ENCODE data around the gene C1orf21.

The C1orf21 gene

GRCh38 chr1:184634296-184634695 lies 247.5 kb downstream of the C1orf21 start:
- DNase-seq: no peak

DNA sequence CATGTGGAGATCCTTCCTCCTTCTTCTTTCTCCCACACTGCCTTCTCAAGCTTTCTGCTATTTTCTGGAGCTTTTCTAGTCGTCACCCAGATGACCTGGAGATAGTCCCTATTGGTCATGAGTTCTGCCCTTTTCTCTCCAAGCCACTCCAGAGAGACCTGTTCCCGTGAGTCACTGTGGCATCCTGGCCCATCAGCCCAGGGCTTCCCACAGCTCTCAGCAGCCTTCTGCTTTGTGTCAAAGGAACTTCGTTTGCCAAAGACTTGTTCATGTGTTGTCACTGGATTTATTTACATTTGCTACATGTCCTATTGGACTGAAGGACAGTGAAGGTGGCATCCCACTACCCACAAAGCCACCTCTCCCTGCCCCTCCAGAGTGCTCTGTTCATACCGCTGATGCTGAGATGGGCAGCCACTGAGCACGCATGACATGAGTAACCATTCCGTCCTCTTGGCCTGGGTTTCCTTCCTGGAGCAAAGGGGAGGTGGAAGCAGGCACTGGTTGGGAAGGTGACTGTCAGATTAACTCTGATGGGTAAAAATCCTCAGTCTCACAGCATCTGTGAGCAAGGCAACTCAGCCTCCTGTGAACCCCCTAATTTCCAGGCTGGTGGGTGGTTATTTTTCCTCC lies 248.6 kb downstream of the C1orf21 start:
- no peak for DNase-seq

- DNase-seq: no peak
Observed at GRCh38 chr1:184635980-184636431, 249.2 kb downstream of the C1orf21 start.

GRCh38 chr1:184637664-184638240 lies 250.9 kb downstream of the C1orf21 start:
- DNase-seq: no peak

GRCh38 chr1:184639205-184639604 lies 252.4 kb downstream of the C1orf21 start:
- DNase-seq: no peak

GRCh38 chr1:184640505-184640904 lies 253.7 kb downstream of the C1orf21 start:
- no peak for DNase-seq

- DNase-seq: no peak
Observed at GRCh38 chr1:184641894-184642293, 255.1 kb downstream of the C1orf21 start.

DNA sequence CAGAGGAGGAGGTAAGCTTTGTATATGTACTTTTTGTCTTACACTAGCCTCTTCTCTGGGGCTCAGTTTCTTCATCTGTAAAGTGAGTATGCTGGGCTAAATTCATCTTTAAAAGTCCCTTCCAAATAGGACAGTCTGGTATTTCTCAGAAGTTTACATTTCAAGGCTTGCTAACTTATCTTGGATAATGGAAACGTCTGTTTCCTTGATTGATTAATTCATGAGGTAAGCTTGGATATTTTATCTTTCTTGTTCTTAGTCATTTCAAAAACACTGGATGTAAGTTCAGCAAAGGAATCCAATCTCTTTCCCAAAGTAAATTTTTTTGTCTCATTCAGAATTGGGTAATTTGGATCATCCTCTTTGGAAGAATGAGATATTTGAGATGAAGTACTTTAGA lies 256.8 kb downstream of the C1orf21 start:
- DNase-seq: no peak

DNA sequence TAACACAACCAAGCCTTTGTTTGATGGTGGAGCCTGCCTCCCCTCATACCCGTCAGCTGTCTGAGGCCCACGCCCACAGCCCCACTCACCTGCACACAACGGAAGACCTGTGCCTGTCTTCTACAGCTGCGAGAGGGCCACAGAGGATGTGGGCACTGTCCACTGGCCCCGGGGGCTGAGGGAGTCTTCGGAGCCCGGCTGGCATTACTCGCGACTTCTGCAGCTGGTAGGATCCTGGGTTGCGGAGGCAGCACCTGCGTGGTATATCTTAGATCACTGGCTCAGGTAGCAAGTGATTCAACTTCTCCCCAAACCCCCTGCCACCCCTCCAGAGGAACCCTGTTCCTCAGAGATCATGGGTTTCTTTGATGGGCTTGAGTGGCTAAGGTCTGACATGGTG lies 257.9 kb downstream of the C1orf21 start:
- DNase-seq: no peak

GRCh38 chr1:184646178-184646701 lies 259.4 kb downstream of the C1orf21 start:
- no peak for DNase-seq

DNA sequence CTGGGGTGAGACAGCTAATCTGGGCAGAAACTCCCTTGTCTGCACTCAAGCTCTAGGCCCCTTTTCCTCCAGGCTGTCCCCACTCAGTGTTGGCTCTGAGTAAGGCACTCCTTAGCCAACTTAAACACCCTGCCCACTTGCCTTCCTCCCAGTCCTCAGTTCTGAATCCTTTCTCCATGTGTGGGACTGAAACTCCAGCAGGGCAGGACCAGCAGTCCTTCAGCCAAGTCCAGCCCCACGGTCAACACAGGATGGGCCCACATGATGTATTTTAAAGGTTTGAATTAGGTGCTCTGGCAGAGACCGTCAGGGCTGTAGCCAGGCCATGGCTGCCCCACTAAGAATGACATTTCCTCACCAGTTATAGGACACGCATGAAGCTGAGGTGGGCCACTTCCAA lies 260.0 kb downstream of the C1orf21 start:
- no peak for DNase-seq

GRCh38 chr1:184647471-184647870 lies 260.6 kb downstream of the C1orf21 start:
- no peak for DNase-seq

- DNase-seq: no peak
Observed at GRCh38 chr1:184648160-184648855, 261.5 kb downstream of the C1orf21 start.

DNA sequence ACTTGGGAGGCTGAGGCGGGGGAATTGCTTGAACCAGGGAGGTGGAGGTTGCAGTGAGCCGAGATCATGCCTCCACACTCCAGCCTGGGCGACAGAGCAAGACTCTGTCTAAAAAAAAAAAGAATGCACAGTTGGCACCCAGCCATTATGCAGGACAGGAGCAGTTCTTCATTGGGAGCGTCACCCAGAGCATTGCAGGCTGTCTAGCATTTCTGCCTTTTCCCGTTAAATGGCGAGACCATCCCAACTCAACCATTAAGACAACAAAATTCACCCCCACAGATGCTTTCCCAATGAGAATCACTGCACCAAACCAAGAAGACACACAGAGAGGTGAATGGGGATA lies 262.0 kb downstream of the C1orf21 start:
- no peak for DNase-seq

GRCh38 chr1:184649451-184649888 lies 262.6 kb downstream of the C1orf21 start:
- DNase-seq: no peak

DNA sequence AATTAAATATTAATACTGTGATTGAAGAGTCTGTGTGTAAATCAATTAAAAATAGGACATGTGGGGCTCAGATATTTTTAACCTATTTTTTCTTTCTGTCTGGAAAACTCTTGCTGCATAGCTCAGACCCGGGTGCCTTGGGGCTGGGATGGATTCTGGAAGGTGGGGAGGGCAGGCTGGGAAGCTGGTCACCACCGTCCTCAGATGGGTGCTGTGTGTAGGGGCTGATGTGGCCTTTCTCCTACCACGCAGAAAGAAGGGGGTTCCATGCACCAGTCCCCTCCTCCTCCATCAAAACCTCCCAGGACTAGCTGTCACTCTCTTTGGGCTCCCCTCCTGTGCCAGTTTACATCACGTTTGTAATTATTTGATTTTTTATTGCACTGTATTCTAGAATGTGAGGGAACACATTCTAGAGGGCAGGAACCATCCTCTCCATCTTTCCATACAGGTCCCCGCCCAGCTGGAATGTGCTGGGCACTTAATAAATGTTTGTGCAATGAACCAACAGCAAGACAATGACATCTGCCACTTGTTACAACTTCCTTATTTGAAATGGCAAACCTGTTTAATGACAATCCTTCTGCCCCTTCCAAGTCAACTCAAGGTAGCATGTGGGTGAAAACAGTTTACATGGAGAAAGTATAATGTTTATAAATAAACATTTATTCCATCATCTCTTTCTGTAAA lies 263.5 kb downstream of the C1orf21 start:
- DNase-seq: no peak

DNA sequence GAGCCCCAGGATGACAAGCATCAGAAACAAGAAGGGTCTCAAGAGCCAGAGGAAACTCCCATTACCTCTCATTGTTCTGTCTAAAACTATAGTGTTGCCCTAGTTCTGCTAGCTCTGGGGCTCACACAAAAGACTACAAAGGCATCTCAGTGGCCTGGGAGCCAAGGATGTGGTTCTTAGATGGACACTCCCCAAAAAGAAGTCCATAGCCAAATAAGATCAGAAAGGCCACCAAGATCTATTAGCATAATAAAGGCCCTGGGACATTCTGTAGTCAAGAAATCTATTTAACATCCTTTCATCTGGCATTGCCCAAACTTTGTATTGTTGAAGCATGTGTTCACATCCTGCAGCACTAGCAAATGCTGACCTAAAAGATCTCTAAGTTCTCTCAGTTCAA lies 268.4 kb downstream of the C1orf21 start:
- no peak for DNase-seq

DNA sequence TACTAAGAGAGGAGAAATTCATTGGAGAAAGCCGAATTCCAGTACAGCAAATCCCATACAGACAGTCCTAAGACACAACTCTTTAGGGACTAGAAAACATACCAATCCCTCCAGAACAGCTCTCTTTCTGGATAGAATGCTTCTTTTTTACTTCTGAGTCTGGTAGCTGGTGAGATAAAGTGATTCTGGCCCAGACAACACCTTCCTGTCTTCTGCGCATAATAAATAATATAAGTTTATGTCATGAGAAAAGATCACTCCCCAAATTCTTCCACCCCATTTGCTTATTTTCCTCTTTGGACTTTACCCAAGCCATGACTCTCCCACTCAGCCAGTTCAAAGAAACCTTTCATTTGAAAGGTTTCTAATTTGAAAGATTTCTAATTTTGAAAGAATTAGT lies 269.4 kb downstream of the C1orf21 start:
- no peak for DNase-seq

- no peak for DNase-seq
Observed at GRCh38 chr1:184658055-184658454, 271.2 kb downstream of the C1orf21 start.

- DNase-seq: no peak
Observed at GRCh38 chr1:184660462-184661191, 273.8 kb downstream of the C1orf21 start.

GRCh38 chr1:184661801-184662200 lies 275.0 kb downstream of the C1orf21 start:
- DNase-seq: no peak

GRCh38 chr1:184664042-184664660 lies 277.3 kb downstream of the C1orf21 start:
- DNase-seq: peak; percentile 36
